HG03097 (cell line): ENCODE measurements around the gene OR4A5.
"Not testable (repeated sequence)": the region's sequence is repeated elsewhere in the genome, so short reads cannot be mapped to it uniquely, and the experiment has no call there.

Experiments
- ATAC-seq: cut with Tn5 transposase; IDR thresholded peaks from one replicate; pipeline ENCODE4 v1.9.1; 2021; ENCODE audit not compliant: unreplicated experiment, low FRiP score

The OR4A5 gene, protein sequence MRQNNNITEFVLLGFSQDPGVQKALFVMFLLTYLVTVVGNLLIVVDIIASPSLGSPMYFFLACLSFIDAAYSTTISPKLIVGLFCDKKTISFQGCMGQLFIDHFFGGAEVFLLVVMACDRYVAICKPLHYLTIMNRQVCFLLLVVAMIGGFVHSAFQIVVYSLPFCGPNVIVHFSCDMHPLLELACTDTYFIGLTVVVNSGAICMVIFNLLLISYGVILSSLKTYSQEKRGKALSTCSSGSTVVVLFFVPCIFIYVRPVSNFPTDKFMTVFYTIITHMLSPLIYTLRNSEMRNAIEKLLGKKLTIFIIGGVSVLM

GRCh38 chr11:54706532-54706931, at the start of gene OR4A5:
TSS of gene OR4A5 (plus strand) at chr11:54706832. CDS start at chr11:54706885, 53 bp downstream.
- not testable (repeated sequence) for ATAC-seq

DNA sequence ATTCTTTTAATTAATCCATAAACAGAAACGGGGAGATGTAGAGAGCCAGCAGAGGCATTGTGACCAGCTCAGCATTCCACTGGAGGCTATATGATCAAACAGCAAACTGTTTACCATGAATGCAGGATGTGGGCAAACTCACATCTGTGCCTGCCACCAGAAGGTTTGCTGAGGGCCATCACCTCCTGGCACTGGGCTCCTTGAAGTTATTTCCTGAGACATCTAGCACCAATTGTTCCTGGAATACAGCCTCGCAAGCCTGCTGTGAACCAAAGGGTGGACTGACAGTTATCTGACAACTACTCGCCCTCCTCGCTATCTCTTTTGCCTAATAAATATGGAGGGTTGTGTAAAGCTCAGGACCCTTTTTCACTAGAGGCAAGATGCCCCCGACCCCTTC, 13.5 kb downstream of the OR4A5 start:
- not testable (repeated sequence) for ATAC-seq
